ENCODE results near the gene SF3B4. TPM values are rescaled to one million over a fixed set of nuclear protein-coding genes. Genes with fewer than 3 reads are reported as not detected.

SF3B4 gene
- total RNA-seq, 1 experiment from 2014 or later, result 127 TPM

DNA sequence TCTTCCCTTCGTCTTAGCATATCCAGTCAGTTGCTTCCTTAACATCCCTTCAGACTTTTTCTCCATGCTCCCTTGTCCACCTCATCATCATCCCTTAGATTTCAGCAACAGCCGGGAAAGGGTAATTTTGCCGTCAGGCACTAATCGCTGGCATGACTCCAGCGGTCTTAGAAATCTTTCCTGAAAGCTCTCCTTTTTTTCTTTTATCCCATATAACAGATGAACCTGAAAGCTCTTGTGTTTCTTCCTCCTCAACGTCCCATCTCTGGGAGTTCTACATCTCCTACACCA, 38.7 kb downstream of the SF3B4 start:
- no CpG with 5 or more reads among the region's 6 CpGs for WGBS (ENCODE audit: extremely low coverage, insufficient read length, low lambda C conversion rate)
- H2AFZ ChIP-seq (ENCODE audit: low read length), result no peak overlapping the region
- no peaks in the 10 kb centered on the region for H3K79me1 ChIP-seq (ENCODE audit: insufficient read depth, low read depth, low read length, poor library complexity, severe bottlenecking)
- peak overlapping the region; percentile 91 for H3K9ac ChIP-seq (ENCODE audit: extremely low read depth, insufficient read length, low read length)
- Mint-ChIP-seq H3K27ac (no peak overlapping the region), H3K4me1 (peaks cover 4% of the 10 kb centered on the region in 2 experiments; a peak in 3 of 4 replicates), H3K9me3 (no peaks in the 10 kb centered on the region), H3K4me3 (no peak overlapping the region), H3K36me3 (ENCODE audit: insufficient read depth in 1 of 3, low read depth in 3 of 3) (no peaks in the 10 kb centered on the region), H3K27me3 (ENCODE audit: low read depth) (no peaks in the 10 kb centered on the region)
- no peak overlapping the region for H2BK20ac ChIP-seq (ENCODE audit: low read depth, low read length, poor library complexity, severe bottlenecking)
- peaks cover 3% of the 10 kb centered on the region; the same call in 1 of the 2 replicates for H3K4me1 ChIP-seq (ENCODE audit: insufficient read depth, low read length)
- H3T11ph ChIP-seq (ENCODE audit: low read length), result peak overlapping the region; percentile 5
- no peak overlapping the region for H4K91ac ChIP-seq (ENCODE audit: insufficient read length, low read depth, low read length)
- no peaks in the 10 kb centered on the region for H3K27me3 ChIP-seq (ENCODE audit: insufficient read depth, low read length)
- no peaks in the 10 kb centered on the region for H4K20me1 ChIP-seq (ENCODE audit: control insufficient read depth, insufficient read depth, insufficient read length)
- no peak overlapping the region for H2BK120ac ChIP-seq (ENCODE audit: low read depth, low read length, poor library complexity, severe bottlenecking)
- H3K23ac ChIP-seq (ENCODE audit: insufficient read length, low read depth, low read length), result peak overlapping the region; percentile 92
- peak overlapping the region; percentile 67; the same call in 1 of the 2 replicates for H3K14ac ChIP-seq (ENCODE audit: insufficient read depth, low read length)
- H4K8ac ChIP-seq (replicated peaks; ENCODE audit: insufficient read length, low read depth, low read length), result no peak overlapping the region
- H3K79me2 ChIP-seq (ENCODE audit: insufficient read depth, low read length), result no peaks in the 10 kb centered on the region
- peak overlapping the region; percentile 19 for H4K5ac ChIP-seq (ENCODE audit: insufficient read length, low read depth, low read length)
- peak overlapping the region; percentile 89 for H3K56ac ChIP-seq (ENCODE audit: insufficient read length, low read depth, low read length)
- H3K9me3 ChIP-seq (ENCODE audit: control insufficient read depth, low read depth, low read length), result no peaks in the 10 kb centered on the region
- peak overlapping the region; percentile 91 for H3K18ac ChIP-seq (ENCODE audit: insufficient read length, low read depth, low read length)
- no peak overlapping the region for H3K4ac ChIP-seq (ENCODE audit: low read depth, low read length)
- TF ChIP-seq, protein P1, sequence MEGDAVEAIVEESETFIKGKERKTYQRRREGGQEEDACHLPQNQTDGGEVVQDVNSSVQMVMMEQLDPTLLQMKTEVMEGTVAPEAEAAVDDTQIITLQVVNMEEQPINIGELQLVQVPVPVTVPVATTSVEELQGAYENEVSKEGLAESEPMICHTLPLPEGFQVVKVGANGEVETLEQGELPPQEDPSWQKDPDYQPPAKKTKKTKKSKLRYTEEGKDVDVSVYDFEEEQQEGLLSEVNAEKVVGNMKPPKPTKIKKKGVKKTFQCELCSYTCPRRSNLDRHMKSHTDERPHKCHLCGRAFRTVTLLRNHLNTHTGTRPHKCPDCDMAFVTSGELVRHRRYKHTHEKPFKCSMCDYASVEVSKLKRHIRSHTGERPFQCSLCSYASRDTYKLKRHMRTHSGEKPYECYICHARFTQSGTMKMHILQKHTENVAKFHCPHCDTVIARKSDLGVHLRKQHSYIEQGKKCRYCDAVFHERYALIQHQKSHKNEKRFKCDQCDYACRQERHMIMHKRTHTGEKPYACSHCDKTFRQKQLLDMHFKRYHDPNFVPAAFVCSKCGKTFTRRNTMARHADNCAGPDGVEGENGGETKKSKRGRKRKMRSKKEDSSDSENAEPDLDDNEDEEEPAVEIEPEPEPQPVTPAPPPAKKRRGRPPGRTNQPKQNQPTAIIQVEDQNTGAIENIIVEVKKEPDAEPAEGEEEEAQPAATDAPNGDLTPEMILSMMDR (conservative IDR thresholded peaks at IDR 0.05), result no peak
- no peak overlapping the region for H2AK5ac ChIP-seq (ENCODE audit: insufficient read length, low read length)
- peak overlapping the region; percentile 98 for H3K4me2 ChIP-seq (ENCODE audit: insufficient read depth, insufficient read length, low read length)
- peak overlapping the region; percentile 98 for H3K27ac ChIP-seq (ENCODE audit: insufficient read length, low read depth, low read length)
- no peak overlapping the region for H2BK12ac ChIP-seq (ENCODE audit: insufficient read length, low read depth, low read length)
- no peak overlapping the region for H2BK15ac ChIP-seq (ENCODE audit: low read depth, low read length)
- H2BK5ac ChIP-seq (ENCODE audit: insufficient read length, low read length), result no peak overlapping the region
- no peak for DNase-seq
- peaks cover 24% of the 10 kb centered on the region for H3K23me2 ChIP-seq (ENCODE audit: insufficient read length, low read depth, low read length, poor library complexity, severe bottlenecking)
